ENCODE measurements around the gene TMEM267. TPM values are rescaled to one million over a fixed set of nuclear protein-coding genes. Genes with fewer than 3 reads are reported as not detected.

TMEM267 gene
- 14.1 and 16.3 TPM in 2 replicates for polyA plus RNA-seq (2011; rRNA removed)
- 6.8 and 13.1 TPM in 2 replicates for polyA minus RNA-seq (2011; rRNA and poly(A)+ RNA removed)

- Histone ChIP-seq H3K4me3 (ENCODE audit: low read depth, low read length) (peak within 1 kb of the TSS; percentile 87), H3K27ac (ENCODE audit: low read depth, low read length) (peak within 1 kb of the TSS; percentile 95), H3K27me3 (ENCODE audit: control insufficient read depth, insufficient read depth, low read length) (no peaks in the 10 kb centered on the region), H3K9me3 (ENCODE audit: control insufficient read depth, insufficient read depth, low read length) (no peaks in the 10 kb centered on the region)
- ChIA-PET CTCF (interaction anchor here (0.6 to 2.8 kb wide), 46 partner anchors 8 to 1328 kb away, joined by 3 to 18 read pairs (median 6); partner anchors contain the start of genes C5orf34, CCL28, NIM1K and ZNF131), POLR2A (interaction anchor here (0.6 to 2.1 kb wide), 17 partner anchors 31 to 988 kb away, joined by 3 to 27 read pairs (median 5); partner anchors contain the start of genes C5orf34, HMGCS1, NIM1K and ZNF131)
- no peak for TF ChIP-seq CTCF (IDR thresholded peaks at IDR 0.05; ENCODE audit: low read depth, low read length)
- peak; percentile 85 for DNase-seq (ENCODE audit: low read depth, low spot score)
Observed at GRCh38 chr5:43483298-43484105, at the start of gene TMEM267. TSS of gene TMEM267 (minus strand) at chr5:43483865. CDS start at chr5:43453969, 29,896 bp downstream.

GRCh38 chr5:43530648-43531047 is 47.0 kb upstream of the TMEM267 start:
- Histone ChIP-seq H3K27ac (ENCODE audit: low read depth, low read length) (no peak overlapping the region), H3K4me3 (ENCODE audit: low read depth, low read length) (no peak overlapping the region), H3K9me3 (ENCODE audit: control insufficient read depth, insufficient read depth, low read length) (no peaks in the 10 kb centered on the region), H3K27me3 (ENCODE audit: control insufficient read depth, insufficient read depth, low read length) (no peaks in the 10 kb centered on the region)
- POLR2A ChIA-PET = no interaction called here
- TF ChIP-seq CTCF (IDR thresholded peaks at IDR 0.05; ENCODE audit: low read depth, low read length) = no peak
- CTCF ChIA-PET = interaction anchor here (1.0 kb wide), 1 partner anchor 101 kb away, joined by 3 read pairs; no protein-coding TSS in a partner anchor
- DNase-seq (ENCODE audit: low read depth, low spot score) = no peak

- peak overlapping the region; percentile 3 for H3K27ac ChIP-seq (ENCODE audit: low read depth, low read length)
- TF ChIP-seq CTCF (IDR thresholded peaks at IDR 0.05; ENCODE audit: low read depth, low read length) = no peak
- H3K27me3 ChIP-seq (ENCODE audit: control insufficient read depth, insufficient read depth, low read length) = no peaks in the 10 kb centered on the region
- no peak overlapping the region for H3K4me3 ChIP-seq (ENCODE audit: low read depth, low read length)
- ChIA-PET CTCF (interaction anchor here (1.2 to 1.7 kb wide), 2 partner anchors 40 to 108 kb away, joined by 4 to 6 read pairs; partner anchors contain the start of gene TMEM267), POLR2A (interaction anchor here (1.6 kb wide), 1 partner anchor 9 kb away, joined by 4 read pairs; the partner anchor contains the start of gene C5orf34)
- DNase-seq (ENCODE audit: low read depth, low spot score) = no peak
- no peaks in the 10 kb centered on the region for H3K9me3 ChIP-seq (ENCODE audit: control insufficient read depth, insufficient read depth, low read length)
Observed at GRCh38 chr5:43523662-43524072, 40.0 kb upstream of the TMEM267 start.

GRCh38 chr5:43520615-43521014 is 37.0 kb upstream of the TMEM267 start:
- Histone ChIP-seq H3K9me3 (ENCODE audit: control insufficient read depth, insufficient read depth, low read length) (no peaks in the 10 kb centered on the region), H3K27ac (ENCODE audit: low read depth, low read length) (no peak overlapping the region), H3K27me3 (ENCODE audit: control insufficient read depth, insufficient read depth, low read length) (no peaks in the 10 kb centered on the region), H3K4me3 (ENCODE audit: low read depth, low read length) (no peak overlapping the region)
- no peak for TF ChIP-seq CTCF (IDR thresholded peaks at IDR 0.05; ENCODE audit: low read depth, low read length)
- CTCF ChIA-PET = no interaction called here
- DNase-seq (ENCODE audit: low read depth, low spot score) = no peak
- POLR2A ChIA-PET = interaction anchor here (0.7 kb wide), 1 partner anchor 63 kb away, joined by 3 read pairs; no protein-coding TSS in a partner anchor

Measured in AG04450 (cell line).